ENCODE results near the gene P3H3.

The P3H3 gene

GRCh38 chr12:6809056-6809455, 19.2 kb upstream of the P3H3 start:
- DNase-seq, result no peak

- no peak for DNase-seq
These were observed 17.4 kb upstream of the P3H3 start for GRCh38 chr12:6810758-6811157.

DNA sequence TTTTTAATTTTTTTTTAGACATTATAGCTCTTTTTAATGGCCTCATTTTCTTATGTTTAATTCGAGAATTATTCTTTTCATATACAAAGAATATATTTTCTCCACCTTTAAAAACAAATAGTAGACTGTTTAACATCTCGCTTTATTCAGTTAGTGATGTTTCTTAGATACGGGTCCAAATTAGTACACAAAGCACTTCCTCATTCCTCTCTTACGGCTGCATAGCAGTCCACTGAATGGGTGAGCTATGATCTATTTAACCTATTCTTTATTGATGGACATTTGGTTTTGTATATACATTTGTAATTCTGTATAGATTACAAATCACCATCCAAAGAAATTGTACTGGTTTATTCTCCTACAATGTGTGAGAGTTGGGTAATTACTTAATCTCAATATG, 14.8 kb upstream of the P3H3 start:
- no peak for DNase-seq

- DNase-seq, result no peak
These were observed 11.6 kb upstream of the P3H3 start for GRCh38 chr12:6816598-6816997.

DNA sequence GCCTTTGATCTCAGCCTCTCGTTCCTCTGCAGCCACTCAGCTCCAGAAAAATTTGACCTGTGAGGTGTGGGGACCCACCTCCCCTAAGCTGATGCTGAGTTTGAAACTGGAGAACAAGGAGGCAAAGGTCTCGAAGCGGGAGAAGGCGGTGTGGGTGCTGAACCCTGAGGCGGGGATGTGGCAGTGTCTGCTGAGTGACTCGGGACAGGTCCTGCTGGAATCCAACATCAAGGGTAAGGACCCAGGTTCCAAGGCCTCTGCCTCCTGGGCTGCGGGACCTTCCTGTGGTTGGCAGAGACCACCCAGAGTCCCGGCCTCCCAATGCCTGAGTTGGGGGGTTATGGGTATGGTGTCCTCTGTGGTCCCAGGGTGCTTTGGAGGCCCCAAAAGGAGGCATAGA, 11.1 kb upstream of the P3H3 start:
- DNase-seq, result no peak

- DNase-seq, result no peak
These were observed 10.5 kb upstream of the P3H3 start for GRCh38 chr12:6817662-6818157.

GRCh38 chr12:6818222-6818621, 10.0 kb upstream of the P3H3 start:
- DNase-seq, result no peak

DNA sequence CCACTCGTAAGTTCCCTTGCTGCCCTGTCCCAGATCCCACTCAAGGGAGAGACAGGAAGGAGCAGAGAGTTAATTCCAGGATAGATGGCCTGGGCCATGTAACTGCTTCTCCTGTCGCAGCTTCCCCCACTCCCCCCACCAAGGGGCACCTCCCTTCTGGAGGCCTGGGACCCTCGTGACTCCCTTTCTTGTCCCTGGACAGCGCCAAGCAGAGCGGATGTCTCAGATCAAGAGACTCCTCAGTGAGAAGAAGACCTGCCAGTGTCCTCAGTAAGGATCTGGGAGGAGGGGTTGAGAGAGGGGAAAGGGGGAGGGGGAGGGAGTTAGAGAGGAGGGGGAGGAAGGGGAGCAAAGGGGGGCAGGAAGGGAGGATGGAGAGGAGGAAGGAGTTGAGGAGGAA, 9.6 kb upstream of the P3H3 start:
- DNase-seq, result no peak

- no peak for DNase-seq
These were observed 8.8 kb upstream of the P3H3 start for GRCh38 chr12:6819106-6820030.

DNA sequence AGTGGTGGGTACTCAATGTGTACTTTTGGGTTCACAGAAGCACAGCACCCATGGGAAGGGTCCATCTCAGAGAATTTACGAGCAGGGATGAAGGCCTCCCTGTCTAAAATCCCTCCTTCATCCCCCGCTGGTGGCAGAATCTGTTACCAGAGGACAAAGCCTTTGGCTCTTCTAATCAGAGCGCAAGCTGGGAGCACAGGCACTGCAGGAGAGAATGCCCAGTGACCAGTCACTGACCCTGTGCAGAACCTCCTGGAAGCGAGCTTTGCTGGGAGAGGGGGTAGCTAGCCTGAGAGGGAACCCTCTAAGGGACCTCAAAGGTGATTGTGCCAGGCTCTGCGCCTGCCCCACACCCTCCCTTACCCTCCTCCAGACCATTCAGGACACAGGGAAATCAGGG, 8.0 kb upstream of the P3H3 start:
- DNase-seq, result no peak

- no peak for DNase-seq
These were observed 6.4 kb upstream of the P3H3 start, which contains the start of gene GPR162 for GRCh38 chr12:6821591-6822425. Gene GPR162 (plus strand): TSS chr12:6821821. CDS start chr12:6823899, 2,078 bp downstream.

DNA sequence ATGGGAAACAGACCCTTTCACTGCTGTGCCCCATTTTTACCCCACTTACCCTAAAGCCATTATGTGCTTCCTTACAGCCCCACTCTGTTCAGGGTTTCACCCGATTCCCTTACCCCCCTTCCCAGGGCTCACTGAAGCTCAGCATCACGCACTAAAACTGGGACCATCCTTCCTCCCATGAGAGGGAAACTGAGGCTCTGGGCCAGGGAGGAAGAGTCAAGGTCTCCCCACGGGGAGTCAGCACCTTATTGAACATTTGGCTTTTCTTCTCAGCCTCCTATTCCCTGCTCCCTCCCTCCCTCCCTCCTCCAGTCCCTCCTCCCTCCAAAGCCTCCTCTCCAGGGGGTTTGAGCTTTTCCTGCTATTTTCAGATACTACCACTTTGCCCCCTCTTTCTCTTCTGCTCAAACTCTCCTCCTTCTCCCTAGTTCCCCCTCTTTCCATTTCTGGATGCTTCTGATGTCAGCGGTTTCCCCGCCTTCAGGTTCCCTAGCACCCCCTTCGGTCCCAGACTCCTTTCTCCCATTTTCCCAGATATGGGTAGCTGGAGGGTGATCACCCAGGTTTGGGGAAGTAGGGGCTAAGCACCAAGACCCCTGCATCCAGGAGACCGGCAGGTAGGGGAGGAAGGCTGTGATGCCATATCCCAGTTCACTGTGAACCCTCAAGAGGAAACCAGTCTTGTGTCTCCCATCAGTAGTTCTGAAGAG, 5.6 kb upstream of the P3H3 start:
- DNase-seq, result no peak

DNA sequence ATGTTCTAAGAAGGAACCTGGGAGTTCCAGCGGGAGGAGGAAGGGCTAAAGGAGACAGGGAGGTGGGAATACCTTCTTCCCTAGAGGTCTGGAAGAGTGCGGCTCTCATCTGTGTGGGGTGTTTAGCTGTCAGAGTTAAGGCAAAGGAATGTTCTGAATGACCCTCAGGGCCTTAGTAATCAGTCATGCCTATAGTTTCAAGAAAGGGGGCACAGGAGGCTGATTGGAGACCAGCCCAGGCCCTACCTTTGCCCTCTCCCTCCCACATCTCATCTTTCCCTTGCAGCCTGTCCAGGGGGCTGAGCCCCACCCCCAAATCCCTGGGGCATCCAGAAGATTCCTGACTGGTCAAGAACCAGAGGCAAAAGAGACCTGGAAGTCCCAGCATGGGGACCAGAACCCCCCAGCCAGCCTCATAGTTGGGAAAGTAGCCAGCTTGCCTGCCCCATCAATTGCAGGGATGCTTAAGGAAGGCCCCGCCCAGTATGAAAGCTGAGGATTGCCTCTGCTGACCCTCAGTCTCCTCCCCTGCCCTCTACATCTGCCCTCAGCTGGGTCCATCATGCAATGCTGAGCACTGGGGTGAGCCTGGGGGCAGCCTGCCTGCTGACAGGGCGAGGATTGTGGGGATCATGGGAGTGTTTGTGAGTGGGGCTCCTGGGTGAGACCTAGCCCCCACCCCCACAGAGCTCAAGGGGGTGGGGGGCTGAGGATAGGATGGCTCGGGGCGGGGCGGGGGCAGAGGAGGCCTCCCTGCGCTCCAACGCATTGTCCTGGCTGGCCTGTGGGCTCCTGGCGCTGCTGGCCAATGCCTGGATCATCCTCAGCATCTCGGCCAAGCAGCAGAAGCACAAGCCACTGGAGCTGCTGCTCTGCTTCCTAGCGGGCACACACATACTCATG, 4.8 kb upstream of the P3H3 start:
- DNase-seq, result no peak

- no peak for DNase-seq
These were observed 4.0 kb upstream of the P3H3 start for GRCh38 chr12:6824085-6824775.

GRCh38 chr12:6824901-6825381, 3.3 kb upstream of the P3H3 start:
- DNase-seq, result no peak

GRCh38 chr12:6825398-6826124, 2.6 kb upstream of the P3H3 start:
- DNase-seq, result peak; percentile 69

GRCh38 chr12:6826125-6826733, 2.0 kb upstream of the P3H3 start:
- DNase-seq, result no peak

DNA sequence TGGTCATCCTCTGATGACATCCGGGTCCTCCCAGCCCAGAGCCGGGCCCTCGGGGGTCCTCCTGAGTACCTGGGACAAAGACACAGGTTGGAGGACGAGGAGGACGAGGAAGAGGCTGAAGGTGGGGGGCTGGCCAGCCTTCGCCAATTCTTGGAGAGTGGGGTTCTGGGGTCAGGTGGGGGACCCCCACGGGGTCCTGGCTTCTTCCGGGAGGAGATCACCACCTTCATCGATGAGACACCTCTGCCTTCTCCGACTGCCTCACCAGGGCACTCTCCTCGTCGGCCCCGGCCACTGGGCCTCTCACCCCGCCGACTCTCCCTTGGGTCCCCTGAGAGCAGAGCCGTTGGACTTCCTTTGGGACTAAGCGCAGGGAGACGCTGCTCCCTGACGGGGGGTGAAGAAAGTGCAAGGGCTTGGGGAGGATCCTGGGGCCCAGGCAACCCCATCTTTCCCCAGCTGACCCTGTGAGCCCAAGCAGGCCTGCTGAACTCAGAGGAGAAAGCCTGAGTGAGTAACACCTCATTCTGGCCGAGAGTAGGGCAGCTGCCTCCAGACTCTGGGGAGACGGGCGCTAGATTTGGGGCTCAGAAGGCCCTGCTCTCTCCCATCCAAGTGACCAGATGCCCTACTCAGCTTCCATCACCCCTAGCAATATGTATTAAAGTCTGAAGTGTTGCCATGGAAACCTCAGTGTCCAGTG, 1.3 kb upstream of the P3H3 start:
- DNase-seq, result no peak

GRCh38 chr12:6827437-6827911, 733 bp upstream of the P3H3 start:
- DNase-seq, result peak; percentile 12

All from effector CD8-positive, alpha-beta T cell (primary cell).